Bronchial epithelial cell (primary cell): ENCODE measurements around the gene DDX6. TPM values are rescaled to one million over a fixed set of nuclear protein-coding genes. Genes with fewer than 3 reads are reported as not detected.
"Not testable (repeated sequence)": the region's sequence is repeated elsewhere in the genome, so short reads cannot be mapped to it uniquely, and the experiment has no call there.

Source experiments
- DNase-seq: peaks from one replicate; pipeline ENCODE4 v3.0.0-alpha.2; 2010; ENCODE audit warnings: low read depth
- FAIRE-seq: peaks from 2 replicates; lab custom pipeline; 2011; peaks lifted over from hg19 to GRCh38; lab: Jason Lieb, UNC
- H3K27me3 ChIP-seq: 2 replicates; pipeline ENCODE4 v1.5.1; 2011; ENCODE audit warnings: low read length; ENCODE audit not compliant: control insufficient read depth, insufficient read depth
- H3K36me3 ChIP-seq: 2 replicates; pipeline ENCODE4 v1.5.1; 2011; ENCODE audit warnings: low read length; ENCODE audit not compliant: control insufficient read depth, insufficient read depth
- H3K4me3 ChIP-seq: 2 replicates; pipeline ENCODE4 v1.5.1; 2011; ENCODE audit warnings: mild to moderate bottlenecking, low read depth, low read length, control low read depth
- CTCF ChIP-seq: IDR thresholded peaks from 2 replicates; pipeline ENCODE4 v1.5.1; 2011; ENCODE audit warnings: mild to moderate bottlenecking, moderate library complexity, low read length, control low read depth, inconsistent platforms; ENCODE audit not compliant: insufficient read depth, severe bottlenecking
- total RNA-seq: library from RNA; depleted of rRNA; stranded (reverse); fragments of >200 nt; gene quantifications from 2 replicates; pipeline ENCODE4 v1.2.1, GENCODE V29; 2014

The DDX6 gene
- total RNA-seq, 1 donor from 2014 or later: 87.9 TPM

GRCh38 chr11:118715837-118716260 lies 75.1 kb downstream of the DDX6 start:
- FAIRE-seq: no peak
- H3K4me3 ChIP-seq: no peak overlapping the region
- no peaks in the 10 kb centered on the region for H3K36me3 ChIP-seq
- no peaks in the 10 kb centered on the region for H3K27me3 ChIP-seq
- no peak for TF ChIP-seq CTCF
- peak; percentile 30 for DNase-seq

- DNase-seq: no peak
- TF ChIP-seq CTCF: no peak
- no peak overlapping the region for H3K4me3 ChIP-seq
- no peaks in the 10 kb centered on the region for H3K27me3 ChIP-seq
- no peaks in the 10 kb centered on the region for H3K36me3 ChIP-seq
- FAIRE-seq: no peak
Observed at GRCh38 chr11:118715245-118715831, 75.6 kb downstream of the DDX6 start.

- no peaks in the 10 kb centered on the region for H3K36me3 ChIP-seq
- H3K27me3 ChIP-seq: no peaks in the 10 kb centered on the region
- FAIRE-seq (no peak), DNase-seq (no peak)
- no peak overlapping the region for H3K4me3 ChIP-seq
- no peak for TF ChIP-seq CTCF
Observed at GRCh38 chr11:118714816-118715215, 76.1 kb downstream of the DDX6 start.

- H3K27me3 ChIP-seq, FAIRE-seq, H3K4me3 ChIP-seq, H3K36me3 ChIP-seq, DNase-seq: not testable (repeated sequence)
Observed at GRCh38 chr11:118714416-118714815, 76.5 kb downstream of the DDX6 start.

GRCh38 chr11:118708296-118708695 lies 82.7 kb downstream of the DDX6 start:
- Histone ChIP-seq H3K36me3 (no peaks in the 10 kb centered on the region), H3K4me3 (no peak overlapping the region), H3K27me3 (no peaks in the 10 kb centered on the region)
- no peak for FAIRE-seq
- DNase-seq: no peak
- no peak for TF ChIP-seq CTCF

GRCh38 chr11:118706546-118706825 lies 84.5 kb downstream of the DDX6 start:
- H3K27me3 ChIP-seq: no peaks in the 10 kb centered on the region
- H3K36me3 ChIP-seq: no peaks in the 10 kb centered on the region
- no peak for FAIRE-seq
- no peak for TF ChIP-seq CTCF
- no peak for DNase-seq
- H3K4me3 ChIP-seq: no peak overlapping the region
